H9 (cell line): ENCODE measurements around the gene VPS39. TPM values are rescaled to one million over a fixed set of nuclear protein-coding genes. Genes with fewer than 3 reads are reported as not detected.

Experiments
- DNase-seq: peaks from one replicate; pipeline ENCODE4 v3.0.0-alpha.2; 2017
- H2AFZ ChIP-seq: one replicate; pipeline ENCODE4 v1.6.1; 2013; ENCODE audit warnings: mild to moderate bottlenecking, low read length, control low read depth, moderate library complexity
- H2AK5ac ChIP-seq: 2 replicates; pipeline ENCODE4 v1.6.1; 2013; ENCODE audit warnings: low read length, control low read depth, mixed read lengths; ENCODE audit not compliant: insufficient read length
- H2BK120ac ChIP-seq: one replicate; pipeline ENCODE4 v1.6.1; 2013; ENCODE audit warnings: low read depth, mild to moderate bottlenecking, low read length, control low read depth, inconsistent platforms; ENCODE audit not compliant: poor library complexity, severe bottlenecking
- H2BK12ac ChIP-seq: 2 replicates; pipeline ENCODE4 v1.6.1; 2013; ENCODE audit warnings: low read length, control low read depth, mixed read lengths, low read depth; ENCODE audit not compliant: insufficient read length
- H2BK15ac ChIP-seq: 2 replicates; pipeline ENCODE4 v1.6.1; 2013; ENCODE audit warnings: low read depth, low read length, control low read depth
- H2BK20ac ChIP-seq: one replicate; pipeline ENCODE4 v1.6.1; 2013; ENCODE audit warnings: low read depth, mild to moderate bottlenecking, low read length, control low read depth, inconsistent platforms; ENCODE audit not compliant: poor library complexity, severe bottlenecking
- H2BK5ac ChIP-seq: 2 replicates; pipeline ENCODE4 v1.6.1; 2013; ENCODE audit warnings: low read length, control low read depth, mixed read lengths; ENCODE audit not compliant: insufficient read length
- H3K14ac ChIP-seq: 2 replicates; pipeline ENCODE4 v1.6.1; 2013; ENCODE audit warnings: low read length, control low read depth; ENCODE audit not compliant: insufficient read depth
- H3K18ac ChIP-seq: 2 replicates; pipeline ENCODE4 v1.6.1; 2013; ENCODE audit warnings: low read depth, mild to moderate bottlenecking, mixed read lengths, low read length, control low read depth; ENCODE audit not compliant: insufficient read length
- H3K23ac ChIP-seq: 2 replicates; pipeline ENCODE4 v1.6.1; 2013; ENCODE audit warnings: low read length, control low read depth, mixed read lengths, low read depth; ENCODE audit not compliant: insufficient read length
- H3K23me2 ChIP-seq: 2 replicates; pipeline ENCODE4 v1.6.1; 2013; ENCODE audit warnings: low read depth, mild to moderate bottlenecking, mixed read lengths, low read length, control low read depth; ENCODE audit not compliant: insufficient read length, poor library complexity, severe bottlenecking
- H3K27ac ChIP-seq: 2 replicates; pipeline ENCODE4 v1.5.1; 2013; ENCODE audit warnings: low read length, control low read depth, mixed read lengths, low read depth; ENCODE audit not compliant: insufficient read length
- H3K27me3 ChIP-seq: 2 replicates; pipeline ENCODE4 v1.6.1; 2013; ENCODE audit warnings: low read length, control low read depth, inconsistent platforms; ENCODE audit not compliant: insufficient read depth
- H3K4ac ChIP-seq: 2 replicates; pipeline ENCODE4 v1.6.1; 2013; ENCODE audit warnings: low read depth, mild to moderate bottlenecking, control low read depth, inconsistent platforms, low read length, moderate library complexity
- H3K4me1 ChIP-seq: 2 replicates; pipeline ENCODE4 v1.6.1; 2013; ENCODE audit warnings: low read length, control low read depth, inconsistent platforms; ENCODE audit not compliant: insufficient read depth
- H3K4me2 ChIP-seq: 2 replicates; pipeline ENCODE4 v1.6.1; 2013; ENCODE audit warnings: low read length, control low read depth, mixed read lengths; ENCODE audit not compliant: insufficient read length, insufficient read depth
- H3K56ac ChIP-seq: 2 replicates; pipeline ENCODE4 v1.6.1; 2013; ENCODE audit warnings: low read depth, mild to moderate bottlenecking, mixed read lengths, low read length, control low read depth; ENCODE audit not compliant: insufficient read length
- H3K79me1 ChIP-seq: 2 replicates; pipeline ENCODE4 v1.6.1; 2013; ENCODE audit warnings: low read depth, mild to moderate bottlenecking, moderate library complexity, low read length, control low read depth, inconsistent platforms; ENCODE audit not compliant: insufficient read depth, poor library complexity, severe bottlenecking
- H3K79me2 ChIP-seq: 2 replicates; pipeline ENCODE4 v1.6.1; 2013; ENCODE audit warnings: low read length, control low read depth, inconsistent platforms; ENCODE audit not compliant: insufficient read depth
- H3K9ac ChIP-seq: 2 replicates; pipeline ENCODE4 v1.6.1; 2013; ENCODE audit warnings: low read length, control low read depth, mixed read lengths; ENCODE audit not compliant: insufficient read length; ENCODE audit errors: extremely low read depth
- H3K9me3 ChIP-seq: one replicate; pipeline ENCODE4 v1.6.1; 2013; ENCODE audit warnings: low read depth, low read length, inconsistent platforms; ENCODE audit not compliant: control insufficient read depth
- H3T11ph ChIP-seq: one replicate; pipeline ENCODE4 v1.6.1; 2013; ENCODE audit warnings: mild to moderate bottlenecking, low read length, control low read depth, inconsistent platforms
- H4K20me1 ChIP-seq: one replicate; pipeline ENCODE4 v1.6.1; 2013; ENCODE audit not compliant: control insufficient read depth, insufficient read length, insufficient read depth
- H4K5ac ChIP-seq: 2 replicates; pipeline ENCODE4 v1.6.1; 2013; ENCODE audit warnings: low read depth, mild to moderate bottlenecking, mixed read lengths, low read length, control low read depth; ENCODE audit not compliant: insufficient read length
- H4K8ac ChIP-seq: replicated peaks from 2 replicates; pipeline ENCODE4 v1.6.1; 2013; ENCODE audit warnings: low read length, control low read depth, mixed read lengths, low read depth; ENCODE audit not compliant: insufficient read length
- H4K91ac ChIP-seq: 2 replicates; pipeline ENCODE4 v1.6.1; 2013; ENCODE audit warnings: low read depth, mild to moderate bottlenecking, moderate library complexity, mixed read lengths, low read length, control low read depth; ENCODE audit not compliant: insufficient read length
- H3K27ac Mint-ChIP-seq, 3 experiments: 2 replicates in 2 of 3; 3 replicates in 1 of 3; pipeline ENCODE4 v1.8.0; 2020 to 2021; ENCODE audit warnings: mixed read lengths in 3 of 3, mild to moderate bottlenecking in 1 of 3, moderate library complexity in 1 of 3
- H3K27me3 Mint-ChIP-seq: 2 replicates; pipeline ENCODE4 v1.8.0; 2021; ENCODE audit warnings: low read depth, mild to moderate bottlenecking, moderate library complexity, mixed read lengths
- H3K36me3 Mint-ChIP-seq, 3 experiments: 2 replicates in 2 of 3; 3 replicates in 1 of 3; pipeline ENCODE4 v1.8.0; 2020 to 2021; ENCODE audit warnings: low read depth in 3 of 3, mixed read lengths in 3 of 3; ENCODE audit not compliant: insufficient read depth in 1 of 3
- H3K4me1 Mint-ChIP-seq, 2 experiments: 2 replicates each; pipeline ENCODE4 v1.8.0; 2020; ENCODE audit warnings: mixed read lengths in 2 of 2
- H3K4me3 Mint-ChIP-seq, 2 experiments: 2 replicates in 1 of 2; 3 replicates in 1 of 2; pipeline ENCODE4 v1.8.0; 2020 to 2021; ENCODE audit warnings: mild to moderate bottlenecking in 2 of 2, mixed read lengths in 2 of 2, moderate library complexity in 1 of 2
- H3K9me3 Mint-ChIP-seq, 2 experiments: 2 replicates in 1 of 2; 3 replicates in 1 of 2; pipeline ENCODE4 v1.8.0; 2020; ENCODE audit warnings: mild to moderate bottlenecking in 2 of 2, mixed read lengths in 2 of 2, moderate library complexity in 1 of 2
- WGBS: extraction: QIAGEN DNeasy Blood & Tissue Kit; methylation state at CpG from one replicate; pipeline ENCODE4 v1.1.7; 2013; ENCODE audit warnings: missing lambda C conversion rate, low lambda C conversion rate, mixed read lengths; ENCODE audit not compliant: insufficient read length; ENCODE audit errors: extremely low coverage; 5-methylcytosine and 5-hydroxymethylcytosine counted together
- total RNA-seq: library from RNA; stranded (reverse); gene quantifications from 2 replicates; pipeline ENCODE4 v1.2.1, GENCODE V29; 2021
- TF ChIP-seq, protein P1 (sequence below): fragments of 200-600 bp; sonication (generic); conservative IDR thresholded peaks from 3 replicates; pipeline ENCODE4 v1.8.0; 2021; ENCODE audit warnings: antibody characterized with exemption, mild to moderate bottlenecking

The VPS39 gene
- total RNA-seq, 1 experiment from 2014 or later: 48.6 TPM

DNA sequence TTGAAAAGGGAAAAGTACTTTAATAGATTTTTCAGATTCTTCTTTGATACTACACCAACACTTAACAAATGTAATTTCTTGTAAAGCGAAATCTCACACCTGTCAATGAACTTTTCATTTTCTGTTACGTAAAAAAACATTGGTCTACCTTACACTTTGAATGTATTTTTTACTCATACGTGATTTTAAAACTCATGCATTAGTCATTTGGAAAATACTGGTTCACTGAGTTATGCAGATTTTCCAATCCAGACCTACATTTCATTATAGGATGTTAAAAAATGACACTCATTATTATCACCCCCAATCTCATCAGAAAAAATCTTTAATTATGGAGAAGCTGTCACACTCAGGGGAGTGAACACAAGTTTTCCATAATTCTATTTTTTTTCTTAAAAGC lies 14.7 kb downstream of the VPS39 start:
- no peak overlapping the region for H2AFZ ChIP-seq
- no peak overlapping the region for H4K91ac ChIP-seq
- no peaks in the 10 kb centered on the region for H3K4me1 ChIP-seq
- no peak overlapping the region for H4K5ac ChIP-seq
- H4K8ac ChIP-seq: no peak overlapping the region
- no peak overlapping the region for H3K4me2 ChIP-seq
- no peak overlapping the region for H3K14ac ChIP-seq
- H2BK12ac ChIP-seq: no peak overlapping the region
- no peak overlapping the region for H3T11ph ChIP-seq
- no peak overlapping the region for H2BK15ac ChIP-seq
- no peak overlapping the region for H3K27ac ChIP-seq
- H3K4ac ChIP-seq: no peak overlapping the region
- H3K23me2 ChIP-seq: no peaks in the 10 kb centered on the region
- H3K23ac ChIP-seq: no peak overlapping the region
- H2BK120ac ChIP-seq: no peak overlapping the region
- no peak overlapping the region for H2AK5ac ChIP-seq
- no peak overlapping the region for H3K27ac Mint-ChIP-seq
- H2BK5ac ChIP-seq: no peak overlapping the region
- no peaks in the 10 kb centered on the region; a peak in 1 of 5 replicates for H3K9me3 Mint-ChIP-seq
- H3K9me3 ChIP-seq: no peaks in the 10 kb centered on the region
- no peak overlapping the region for H3K9ac ChIP-seq
- peaks cover 16 to 47% (median 34%) of the 10 kb centered on the region in 3 experiments; a peak in 6 of 7 replicates for H3K36me3 Mint-ChIP-seq
- no peaks in the 10 kb centered on the region for H3K79me1 ChIP-seq
- no peaks in the 10 kb centered on the region for H3K27me3 Mint-ChIP-seq
- DNase-seq: no peak
- H2BK20ac ChIP-seq: no peak overlapping the region
- H3K27me3 ChIP-seq: no peaks in the 10 kb centered on the region
- no peaks in the 10 kb centered on the region for H4K20me1 ChIP-seq
- no peak overlapping the region for H3K56ac ChIP-seq
- no CpG with 5 or more reads among the region's 3 CpGs for WGBS
- H3K4me3 Mint-ChIP-seq: no peak overlapping the region
- TF ChIP-seq, protein P1, sequence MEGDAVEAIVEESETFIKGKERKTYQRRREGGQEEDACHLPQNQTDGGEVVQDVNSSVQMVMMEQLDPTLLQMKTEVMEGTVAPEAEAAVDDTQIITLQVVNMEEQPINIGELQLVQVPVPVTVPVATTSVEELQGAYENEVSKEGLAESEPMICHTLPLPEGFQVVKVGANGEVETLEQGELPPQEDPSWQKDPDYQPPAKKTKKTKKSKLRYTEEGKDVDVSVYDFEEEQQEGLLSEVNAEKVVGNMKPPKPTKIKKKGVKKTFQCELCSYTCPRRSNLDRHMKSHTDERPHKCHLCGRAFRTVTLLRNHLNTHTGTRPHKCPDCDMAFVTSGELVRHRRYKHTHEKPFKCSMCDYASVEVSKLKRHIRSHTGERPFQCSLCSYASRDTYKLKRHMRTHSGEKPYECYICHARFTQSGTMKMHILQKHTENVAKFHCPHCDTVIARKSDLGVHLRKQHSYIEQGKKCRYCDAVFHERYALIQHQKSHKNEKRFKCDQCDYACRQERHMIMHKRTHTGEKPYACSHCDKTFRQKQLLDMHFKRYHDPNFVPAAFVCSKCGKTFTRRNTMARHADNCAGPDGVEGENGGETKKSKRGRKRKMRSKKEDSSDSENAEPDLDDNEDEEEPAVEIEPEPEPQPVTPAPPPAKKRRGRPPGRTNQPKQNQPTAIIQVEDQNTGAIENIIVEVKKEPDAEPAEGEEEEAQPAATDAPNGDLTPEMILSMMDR: no peak
- no peak overlapping the region for H3K18ac ChIP-seq
- no peaks in the 10 kb centered on the region for H3K4me1 Mint-ChIP-seq
- H3K79me2 ChIP-seq: no peaks in the 10 kb centered on the region
